Fibroblast of villous mesenchyme (primary cell): Measurements from ENCODE around the gene PLSCR4. TPM values are rescaled to one million over a fixed set of nuclear protein-coding genes. Genes with fewer than 3 reads are reported as not detected.

ENCODE experiments used
- DNase-seq: peaks from one replicate; pipeline ENCODE4 v3.0.0-alpha.2; 2010; ENCODE audit warnings: low read depth
- H3K4me3 ChIP-seq: 2 replicates; pipeline ENCODE4 v1.5.1; 2011; ENCODE audit warnings: low read depth, mild to moderate bottlenecking, low read length
- CTCF ChIP-seq: IDR thresholded peaks from 2 replicates; pipeline ENCODE4 v1.5.1; 2012; ENCODE audit warnings: low read depth, mild to moderate bottlenecking, low read length; ENCODE audit not compliant: insufficient read depth
- total RNA-seq: library from RNA; depleted of rRNA; stranded (reverse); fragments of >200 nt; gene quantifications from 2 replicates; pipeline ENCODE4 v1.2.3, GENCODE V29; 2012

Gene PLSCR4
- total RNA-seq, 1 donor, result 22.9 TPM

GRCh38 chr3:146277953-146278631 lies 27.2 kb upstream of the PLSCR4 start:
- peak; percentile 93 for DNase-seq
- H3K4me3 ChIP-seq, result no peak overlapping the region
- no peak for TF ChIP-seq CTCF

GRCh38 chr3:146275476-146275875 lies 24.6 kb upstream of the PLSCR4 start:
- TF ChIP-seq CTCF, result no peak
- H3K4me3 ChIP-seq, result no peak overlapping the region
- no peak for DNase-seq

- no peak for TF ChIP-seq CTCF
- peak; percentile 86 for DNase-seq
- no peak overlapping the region for H3K4me3 ChIP-seq
Observed at GRCh38 chr3:146274833-146275232, 23.9 kb upstream of the PLSCR4 start.

- no peak for DNase-seq
- H3K4me3 ChIP-seq, result no peak overlapping the region
- no peak for TF ChIP-seq CTCF
Observed at GRCh38 chr3:146273721-146274407, 23.0 kb upstream of the PLSCR4 start.

- no peak for TF ChIP-seq CTCF
- H3K4me3 ChIP-seq, result no peak overlapping the region
- no peak for DNase-seq
Observed at GRCh38 chr3:146271180-146271579, 20.3 kb upstream of the PLSCR4 start.

- no peak for TF ChIP-seq CTCF
- DNase-seq, result no peak
- no peak overlapping the region for H3K4me3 ChIP-seq
Observed at GRCh38 chr3:146269271-146269670, 18.4 kb upstream of the PLSCR4 start.
